ENCODE data around the gene SLC36A1.

SLC36A1 gene

DNA sequence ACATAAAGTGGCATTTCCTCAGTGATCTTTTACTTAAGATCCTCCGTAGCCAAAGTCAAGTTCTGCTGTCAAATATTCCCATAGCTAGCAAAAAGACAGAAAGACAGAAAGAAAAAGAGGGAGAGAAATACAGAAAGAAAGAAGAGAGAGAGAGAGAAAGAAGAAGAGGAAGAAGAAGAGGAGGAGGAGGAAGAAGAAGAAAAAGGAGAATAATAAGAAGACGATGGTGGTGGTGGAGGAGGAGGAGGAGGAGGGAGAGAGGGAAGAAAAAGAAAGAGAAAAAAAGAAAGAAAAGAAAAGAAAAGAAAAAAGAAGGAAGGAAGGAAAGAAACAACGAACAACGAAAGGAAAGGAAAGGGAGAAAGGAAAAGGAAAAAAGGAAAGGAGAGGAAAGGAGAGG is 89.6 kb downstream of the SLC36A1 start:
- DNase-seq: no peak

DNA sequence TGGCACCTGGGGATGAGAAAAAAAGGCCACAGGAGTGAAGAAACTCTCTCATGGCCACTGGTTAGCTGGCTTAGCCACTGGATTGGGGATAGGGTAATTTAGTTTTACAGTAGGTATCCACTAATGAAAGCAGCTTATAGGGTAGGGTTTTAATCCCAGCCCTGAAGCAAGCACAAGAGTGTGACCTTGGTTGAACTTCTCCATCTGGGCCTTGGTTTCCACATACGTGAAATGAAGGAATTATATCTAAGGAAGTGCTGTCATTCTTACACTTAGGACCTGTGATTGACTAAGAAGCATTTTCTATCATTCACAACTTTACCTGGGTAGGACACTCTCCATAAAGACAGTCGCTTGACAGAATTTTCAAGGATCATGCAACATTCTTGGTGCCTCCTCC is 94.2 kb downstream of the SLC36A1 start:
- DNase-seq: peak; percentile 47
